B cell (primary cell): ENCODE results near the gene GPRIN2. TPM values are rescaled to one million over a fixed set of nuclear protein-coding genes. Genes with fewer than 3 reads are reported as not detected.

ENCODE experiments used
- ATAC-seq: fragments of 200-7000 bp; cut with Tn5 transposase; one replicate; pipeline ENCODE4 v1.10.0; 2021; ENCODE audit warnings: low read depth, mild to moderate bottlenecking, moderate number of reproducible peaks, moderate library complexity
- CTCF ChIA-PET: fragments of 350-600 bp; sonication (Branson Sonifier 250); formaldehyde crosslinking; loops from one replicate; lab custom pipeline; 2021; ENCODE audit warnings: antibody characterized with exemption, inconsistent platforms; lab: Charles Lee
- POLR2A ChIA-PET: fragments of 350-600 bp; sonication (Branson Sonifier 250); formaldehyde crosslinking; loops from one replicate; lab custom pipeline; 2021; ENCODE audit warnings: antibody characterized with exemption; lab: Charles Lee
- DNase-seq: peaks from one replicate; pipeline ENCODE4 v3.0.0; 2013
- H2AFZ ChIP-seq: 2 replicates; pipeline ENCODE4 v1.6.1; 2012; ENCODE audit warnings: mild to moderate bottlenecking, low read depth, low read length; ENCODE audit not compliant: insufficient read depth, poor library complexity, severe bottlenecking
- H3K27ac ChIP-seq, 2 donors: 1 replicate in 1 of 2; 2 replicates in 1 of 2; pipeline ENCODE4 v1.5.1; 2012 to 2013; ENCODE audit warnings: low read length in 2 of 2, mild to moderate bottlenecking in 2 of 2, moderate library complexity in 1 of 2
- H3K27me3 ChIP-seq, 4 experiments: fragments of 200-600 bp in 1 of 4; sonication (generic) in 1 of 4; replicated peaks in 1 of 4; 1 replicate in 2 of 4; 2 replicates in 2 of 4; pipeline versions ENCODE4 v1.6.1 to v1.7.0; 2013 to 2016; ENCODE audit warnings: low read length in 3 of 4, mild to moderate bottlenecking in 2 of 4, mixed read lengths in 1 of 4, moderate library complexity in 1 of 4; ENCODE audit not compliant: insufficient read depth in 4 of 4, control insufficient read depth in 3 of 4; ENCODE audit errors: control extremely low read depth in 1 of 4
- H3K36me3 ChIP-seq, 2 experiments: replicated peaks in 1 of 2; 1 replicate in 1 of 2; 2 replicates in 1 of 2; pipeline versions ENCODE4 v1.6.1 to v1.7.1; 2013; ENCODE audit warnings: low read length in 1 of 2; ENCODE audit not compliant: insufficient read depth in 2 of 2, control insufficient read depth in 1 of 2; ENCODE audit errors: control extremely low read depth in 1 of 2, extremely low read depth in 1 of 2
- H3K4me1 ChIP-seq, 2 donors: fragments of 200-600 bp in 1 of 2; sonication (generic) in 1 of 2; 1 replicate in 1 of 2; 2 replicates in 1 of 2; pipeline versions ENCODE4 v1.5.1 to v1.6.1; 2013 to 2017; ENCODE audit warnings: low read length in 2 of 2; ENCODE audit not compliant: control insufficient read depth in 2 of 2, insufficient read depth in 2 of 2
- H3K4me2 ChIP-seq: replicated peaks from 2 replicates; pipeline ENCODE3; 2012; ENCODE audit warnings: mild to moderate bottlenecking, low read depth, low read length; ENCODE audit not compliant: poor library complexity, severe bottlenecking
- H3K4me3 ChIP-seq, 5 experiments: fragments of 200-600 bp in 1 of 5; sonication (generic) in 1 of 5; 1 replicate in 3 of 5; 2 replicates in 2 of 5; pipeline versions ENCODE4 v1.5.1 to v1.7.0; 2011 to 2016; ENCODE audit warnings: low read length in 4 of 5, mild to moderate bottlenecking in 4 of 5, low read depth in 2 of 5, control low read depth in 1 of 5, moderate library complexity in 1 of 5; ENCODE audit not compliant: insufficient read depth in 1 of 5; ENCODE audit errors: control extremely low read depth in 1 of 5, extremely low read depth in 1 of 5
- H3K79me2 ChIP-seq: fragments of 200-600 bp; sonication (generic); one replicate; pipeline ENCODE4 v1.6.0; 2016; ENCODE audit warnings: low read length; ENCODE audit not compliant: control insufficient read depth, insufficient read depth
- H3K9ac ChIP-seq: fragments of 200-600 bp; sonication (generic); 2 replicates; pipeline ENCODE4 v1.6.1; 2017; ENCODE audit warnings: mild to moderate bottlenecking, low read length, moderate library complexity
- H3K9me3 ChIP-seq, 3 donors: one replicate each; pipeline versions ENCODE4 v1.6.1 to v1.7.1; 2013; ENCODE audit warnings: low read length in 2 of 3; ENCODE audit not compliant: control insufficient read depth in 2 of 3, insufficient read depth in 1 of 3; ENCODE audit errors: control extremely low read depth in 1 of 3
- H4K20me1 ChIP-seq: 2 replicates; pipeline ENCODE4 v1.6.0; 2012; ENCODE audit warnings: mild to moderate bottlenecking, low read length; ENCODE audit not compliant: insufficient read depth, control insufficient read depth, poor library complexity, severe bottlenecking
- H3K27ac Mint-ChIP-seq: one replicate; pipeline ENCODE4 v1.8.0; 2021; ENCODE audit warnings: mixed read lengths
- H3K27me3 Mint-ChIP-seq: one replicate; pipeline ENCODE4 v1.8.0; 2021; ENCODE audit warnings: mixed read lengths
- H3K4me1 Mint-ChIP-seq: one replicate; pipeline ENCODE4 v1.8.0; 2021; ENCODE audit warnings: mixed read lengths
- H3K4me3 Mint-ChIP-seq: one replicate; pipeline ENCODE4 v1.8.0; 2021; ENCODE audit warnings: mixed read lengths
- H3K9me3 Mint-ChIP-seq: one replicate; pipeline ENCODE4 v1.8.0; 2022; ENCODE audit warnings: mixed read lengths; ENCODE audit not compliant: insufficient read depth
- EZH2 ChIP-seq: IDR thresholded peaks from 2 replicates; pipeline ENCODE4 v1.6.1; 2012; ENCODE audit warnings: borderline replicate concordance, low read depth, mild to moderate bottlenecking, moderate library complexity, low read length; ENCODE audit not compliant: insufficient read depth, poor library complexity, severe bottlenecking
- WGBS: methylation state at CpG from one replicate; pipeline ENCODE4 v1.1.5; 2013; ENCODE audit warnings: missing lambda C conversion rate; ENCODE audit not compliant: insufficient coverage; 5-methylcytosine and 5-hydroxymethylcytosine counted together
- intact Hi-C: fragments of 100-400 bp; cut with micrococcal nuclease; formaldehyde crosslinking; loops from one replicate; pipeline ENCODE4 v1.10.0; 2022
- polyA plus RNA-seq: library from polyadenylated mRNA; depleted of rRNA; stranded (reverse); fragments of >200 nt; gene quantifications from 2 replicates; pipeline ENCODE4 v1.2.3, GENCODE V29; 2012
- total RNA-seq, 2 donors: library from RNA; stranded (reverse); fragments of 120-200 nt in 1 of 2; gene quantifications; 1 replicate in 1 of 2; 2 replicates in 1 of 2; pipeline versions ENCODE4 v1.2.3 to v1.2.4, GENCODE V29; 2013 to 2022
- TF ChIP-seq, protein P1 (sequence below): fragments of 200-600 bp; IDR thresholded peaks from one replicate; pipeline ENCODE4 v1.8.0; 2022; ENCODE audit warnings: antibody characterized with exemption, mild to moderate bottlenecking

GPRIN2 gene
- total and polyA plus RNA-seq, 2 donors (not counting 1 experiment from before 2014, with no cell fraction given), result not detected

DNA sequence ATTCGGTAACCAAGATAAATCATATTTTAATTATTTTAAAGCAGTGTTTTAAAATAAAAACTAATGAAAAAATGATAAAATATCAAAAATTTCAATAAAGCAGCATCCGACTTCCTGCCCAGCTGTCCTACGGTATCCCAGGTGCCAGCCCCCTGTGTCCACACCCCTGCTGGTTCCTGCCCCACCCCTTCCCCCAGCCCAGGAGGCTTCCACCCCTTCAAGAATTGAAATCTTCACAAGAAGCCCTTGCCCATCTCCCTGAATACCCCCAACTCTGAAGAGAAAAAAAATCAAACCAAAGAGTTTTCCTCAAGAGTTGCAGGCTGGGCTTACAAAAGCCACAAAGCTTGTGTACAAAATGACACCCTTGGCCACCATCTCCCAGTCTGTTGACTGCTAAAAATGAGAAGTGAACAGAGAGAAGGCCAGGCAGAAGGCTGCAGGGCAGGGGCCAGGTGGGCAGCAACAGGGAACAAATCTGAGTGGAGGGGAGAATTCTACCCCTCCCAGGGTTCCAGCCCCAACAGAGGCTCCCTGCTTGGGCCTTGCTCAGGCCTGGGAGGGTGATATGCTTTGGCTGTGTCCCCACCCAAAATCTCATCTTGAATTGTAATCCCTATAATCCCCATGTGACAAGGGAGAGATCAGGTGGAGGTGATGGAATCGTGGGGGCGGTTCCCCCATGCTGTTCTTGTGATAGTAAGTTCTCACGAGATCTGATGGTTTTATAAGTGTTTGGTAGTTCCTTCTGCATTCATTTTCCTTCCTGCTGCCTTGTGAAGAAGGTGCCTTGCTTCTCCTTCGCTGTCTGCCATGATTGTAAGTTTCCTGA, 14.5 kb downstream of the GPRIN2 start:
- Mint-ChIP-seq H3K4me1 (peaks cover 7% of the 10 kb centered on the region), H3K4me3 (no peak overlapping the region), H3K9me3 (no peaks in the 10 kb centered on the region), H3K27me3 (peaks cover 53% of the 10 kb centered on the region), H3K27ac (no peak overlapping the region)
- no peaks in the 10 kb centered on the region for H3K36me3 ChIP-seq
- WGBS, result 77% methylated on average over 6 of the region's 7 CpGs
- peaks cover 0 to 5% of the 10 kb centered on the region in 2 donors for H3K4me1 ChIP-seq
- H3K4me2 ChIP-seq, result no peak overlapping the region
- H3K9ac ChIP-seq, result no peak overlapping the region
- H3K9me3 ChIP-seq, result peaks cover 0 to 5% (median 0%) of the 10 kb centered on the region in 3 donors
- no peak overlapping the region for H3K27ac ChIP-seq
- ChIA-PET POLR2A (no interaction called here), CTCF (no interaction called here)
- peaks cover 0 to 35% (median 12%) of the 10 kb centered on the region in 4 experiments for H3K27me3 ChIP-seq
- TF ChIP-seq EZH2, result no peak
- TF ChIP-seq, protein P1, sequence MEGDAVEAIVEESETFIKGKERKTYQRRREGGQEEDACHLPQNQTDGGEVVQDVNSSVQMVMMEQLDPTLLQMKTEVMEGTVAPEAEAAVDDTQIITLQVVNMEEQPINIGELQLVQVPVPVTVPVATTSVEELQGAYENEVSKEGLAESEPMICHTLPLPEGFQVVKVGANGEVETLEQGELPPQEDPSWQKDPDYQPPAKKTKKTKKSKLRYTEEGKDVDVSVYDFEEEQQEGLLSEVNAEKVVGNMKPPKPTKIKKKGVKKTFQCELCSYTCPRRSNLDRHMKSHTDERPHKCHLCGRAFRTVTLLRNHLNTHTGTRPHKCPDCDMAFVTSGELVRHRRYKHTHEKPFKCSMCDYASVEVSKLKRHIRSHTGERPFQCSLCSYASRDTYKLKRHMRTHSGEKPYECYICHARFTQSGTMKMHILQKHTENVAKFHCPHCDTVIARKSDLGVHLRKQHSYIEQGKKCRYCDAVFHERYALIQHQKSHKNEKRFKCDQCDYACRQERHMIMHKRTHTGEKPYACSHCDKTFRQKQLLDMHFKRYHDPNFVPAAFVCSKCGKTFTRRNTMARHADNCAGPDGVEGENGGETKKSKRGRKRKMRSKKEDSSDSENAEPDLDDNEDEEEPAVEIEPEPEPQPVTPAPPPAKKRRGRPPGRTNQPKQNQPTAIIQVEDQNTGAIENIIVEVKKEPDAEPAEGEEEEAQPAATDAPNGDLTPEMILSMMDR, result no peak
- no peak for ATAC-seq
- no peaks in the 10 kb centered on the region for H3K79me2 ChIP-seq
- DNase-seq, result no peak
- intact Hi-C loops, result no loop called here
- no peak overlapping the region for H2AFZ ChIP-seq
- H4K20me1 ChIP-seq, result no peaks in the 10 kb centered on the region
- no peak overlapping the region for H3K4me3 ChIP-seq

DNA sequence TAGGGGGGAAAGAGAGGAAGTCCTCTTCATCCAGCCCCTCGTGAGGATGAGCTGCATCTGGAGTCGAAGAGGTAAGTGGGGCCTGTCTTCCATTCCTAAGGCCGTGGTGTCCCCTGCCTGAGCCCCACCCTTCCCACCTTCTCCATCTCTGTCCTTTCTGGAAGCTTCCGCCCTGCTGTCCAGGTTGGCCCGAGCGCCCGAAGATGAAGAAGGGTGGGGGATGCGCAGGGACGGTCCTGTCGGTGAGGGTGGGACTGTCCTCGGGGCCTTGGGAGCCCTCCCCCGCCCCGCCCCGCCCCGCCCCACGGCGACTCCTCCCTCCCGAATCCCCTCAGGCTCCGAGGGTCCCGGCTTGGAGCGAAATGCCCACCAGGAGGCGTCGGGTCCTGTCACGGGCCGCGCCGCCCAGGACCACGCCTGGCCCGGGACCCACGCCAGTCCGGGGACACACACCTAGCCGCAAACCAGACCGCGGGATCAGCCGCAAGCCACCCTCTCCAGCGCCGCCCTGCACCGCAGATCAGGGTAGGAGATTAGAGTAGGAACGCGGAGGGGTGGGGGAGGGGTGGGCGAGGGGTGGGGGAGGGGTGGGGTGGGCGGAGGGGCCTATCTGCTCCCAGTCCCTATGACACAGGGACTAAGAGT, 15.3 kb downstream of the GPRIN2 start:
- peaks cover 61% of the 10 kb centered on the region for H3K27me3 Mint-ChIP-seq
- Histone ChIP-seq H3K4me3 (no peak overlapping the region), H4K20me1 (no peaks in the 10 kb centered on the region), H3K27ac (no peak overlapping the region), H2AFZ (no peak overlapping the region), H3K4me2 (peak overlapping the region; percentile 26), H3K27me3 (peaks cover 0 to 42% (median 14%) of the 10 kb centered on the region in 4 experiments), H3K9ac (no peak overlapping the region), H3K4me1 (peaks cover 0 to 5% of the 10 kb centered on the region in 2 donors), H3K79me2 (no peaks in the 10 kb centered on the region), H3K9me3 (peaks cover 0 to 5% (median 0%) of the 10 kb centered on the region in 3 donors), H3K36me3 (no peaks in the 10 kb centered on the region)
- no peak for TF ChIP-seq EZH2
- TF ChIP-seq, protein P1, result no peak
- H3K9me3 Mint-ChIP-seq, result no peaks in the 10 kb centered on the region
- intact Hi-C loops, result no loop called here
- H3K4me3 Mint-ChIP-seq, result no peak overlapping the region
- ChIA-PET POLR2A (no interaction called here), CTCF (interaction anchor here (0.8 kb wide), 1 partner anchor 13 kb away, joined by 3 read pairs; no protein-coding TSS in a partner anchor)
- peaks cover 7% of the 10 kb centered on the region for H3K4me1 Mint-ChIP-seq
- no peak overlapping the region for H3K27ac Mint-ChIP-seq
- DNase-seq (no peak), ATAC-seq (peak; percentile 24)
- WGBS, result 8% methylated on average over 17 of the region's 42 CpGs
